ENCODE results near the gene HLCS.

Gene HLCS

GRCh38 chr21:36928960-36929359 lies 37.5 kb downstream of the HLCS start:
- H3K79me2 ChIP-seq (ENCODE audit: insufficient read depth, low read depth): no peaks in the 10 kb centered on the region
- TF ChIP-seq CTCF (conservative IDR thresholded peaks at IDR 0.05; ENCODE audit: low read depth, low read length): no peak
- no peaks in the 10 kb centered on the region; the same call in 1 of the 2 replicates for H3K36me3 ChIP-seq (ENCODE audit: insufficient read depth)
- H2AFZ ChIP-seq (ENCODE audit: low read depth): no peak overlapping the region
- no peak overlapping the region for H3K9ac ChIP-seq
- H3K27ac ChIP-seq: no peak overlapping the region
- H3K27me3 ChIP-seq (ENCODE audit: insufficient read depth, low read depth): no peaks in the 10 kb centered on the region
- peaks cover 20% of the 10 kb centered on the region for H3K4me1 ChIP-seq (ENCODE audit: low read depth, poor library complexity, severe bottlenecking)
- no peaks in the 10 kb centered on the region for H4K20me1 ChIP-seq (ENCODE audit: insufficient read depth)
- no peak overlapping the region for H3K4me3 ChIP-seq (IDR thresholded peaks at IDR 0.05; ENCODE audit: insufficient read depth, low read depth, low read length)
- peak overlapping the region; percentile 14; the same call in 1 of the 2 replicates for H3K4me2 ChIP-seq

- no peak overlapping the region for H3K27ac ChIP-seq
- no peaks in the 10 kb centered on the region for H4K20me1 ChIP-seq (ENCODE audit: insufficient read depth)
- peaks cover 20% of the 10 kb centered on the region for H3K4me1 ChIP-seq (ENCODE audit: low read depth, poor library complexity, severe bottlenecking)
- H3K27me3 ChIP-seq (ENCODE audit: insufficient read depth, low read depth): no peaks in the 10 kb centered on the region
- no peaks in the 10 kb centered on the region for H3K79me2 ChIP-seq (ENCODE audit: insufficient read depth, low read depth)
- TF ChIP-seq CTCF (conservative IDR thresholded peaks at IDR 0.05; ENCODE audit: low read depth, low read length): peak; percentile 96
- no peak overlapping the region for H3K4me2 ChIP-seq
- no peak overlapping the region for H3K4me3 ChIP-seq (IDR thresholded peaks at IDR 0.05; ENCODE audit: insufficient read depth, low read depth, low read length)
- no peak overlapping the region for H2AFZ ChIP-seq (ENCODE audit: low read depth)
- H3K36me3 ChIP-seq (ENCODE audit: insufficient read depth): no peaks in the 10 kb centered on the region; the same call in 1 of the 2 replicates
- H3K9ac ChIP-seq: no peak overlapping the region
Measured at GRCh38 chr21:36927719-36928117, 38.8 kb downstream of the HLCS start.

- peaks cover 20% of the 10 kb centered on the region for H3K4me1 ChIP-seq (ENCODE audit: low read depth, poor library complexity, severe bottlenecking)
- no peaks in the 10 kb centered on the region for H3K79me2 ChIP-seq (ENCODE audit: insufficient read depth, low read depth)
- H3K27me3 ChIP-seq (ENCODE audit: insufficient read depth, low read depth): no peaks in the 10 kb centered on the region
- no peak overlapping the region for H3K4me2 ChIP-seq
- TF ChIP-seq CTCF (conservative IDR thresholded peaks at IDR 0.05; ENCODE audit: low read depth, low read length): no peak
- no peaks in the 10 kb centered on the region; the same call in 1 of the 2 replicates for H3K36me3 ChIP-seq (ENCODE audit: insufficient read depth)
- no peak overlapping the region for H3K9ac ChIP-seq
- no peak overlapping the region for H2AFZ ChIP-seq (ENCODE audit: low read depth)
- H4K20me1 ChIP-seq (ENCODE audit: insufficient read depth): no peaks in the 10 kb centered on the region
- H3K27ac ChIP-seq: no peak overlapping the region
- no peak overlapping the region for H3K4me3 ChIP-seq (IDR thresholded peaks at IDR 0.05; ENCODE audit: insufficient read depth, low read depth, low read length)
Measured at GRCh38 chr21:36926989-36927718, 39.3 kb downstream of the HLCS start.

GRCh38 chr21:36923270-36923669 lies 43.2 kb downstream of the HLCS start:
- no peak for TF ChIP-seq CTCF (conservative IDR thresholded peaks at IDR 0.05; ENCODE audit: low read depth, low read length)

More at GRCh38 chr21:36923270-36923669, 43.2 kb downstream of the HLCS start:
- Histone ChIP-seq H2AFZ (ENCODE audit: low read depth) (no peak overlapping the region), H4K20me1 (ENCODE audit: insufficient read depth) (no peaks in the 10 kb centered on the region), H3K4me3 (IDR thresholded peaks at IDR 0.05; ENCODE audit: insufficient read depth, low read depth, low read length) (no peak overlapping the region), H3K79me2 (ENCODE audit: insufficient read depth, low read depth) (no peaks in the 10 kb centered on the region), H3K27ac (no peak overlapping the region), H3K4me1 (ENCODE audit: low read depth, poor library complexity, severe bottlenecking) (no peaks in the 10 kb centered on the region), H3K9ac (no peak overlapping the region), H3K27me3 (ENCODE audit: insufficient read depth, low read depth) (no peaks in the 10 kb centered on the region), H3K36me3 (ENCODE audit: insufficient read depth) (no peaks in the 10 kb centered on the region; the same call in 1 of the 2 replicates), H3K4me2 (no peak overlapping the region)
